Stomach (tissue), 4 donors: ENCODE results near the gene RRP9.

Source experiments
- CTCF ChIP-seq, 7 experiments: fragments of 450-650 bp in 4 of 7; fragments of 200-600 bp in 3 of 7; sonication (generic) in 3 of 7; IDR thresholded peaks; one replicate each; pipeline ENCODE4 v1.5.1; 2016 to 2019; ENCODE audit warnings: antibody characterized with exemption in 7 of 7, control low read depth in 2 of 7, mild to moderate bottlenecking in 1 of 7
- EP300 ChIP-seq: sonication (generic); formaldehyde crosslinking; IDR thresholded peaks from one replicate; pipeline ENCODE4 v1.6.1; 2017; ENCODE audit warnings: antibody characterized with exemption
- POLR2A ChIP-seq, 4 donors: fragments of 450-650 bp; IDR thresholded peaks; one replicate each; pipeline ENCODE4 v1.6.1; 2016; ENCODE audit warnings: antibody characterized with exemption in 4 of 4, control low read depth in 2 of 4, mild to moderate bottlenecking in 1 of 4, moderate library complexity in 1 of 4
- POLR2AphosphoS5 ChIP-seq, 3 donors: sonication (generic); formaldehyde crosslinking; IDR thresholded peaks; one replicate each; pipeline ENCODE4 v1.6.1; 2016; ENCODE audit warnings: antibody characterized with exemption in 3 of 3

DNA sequence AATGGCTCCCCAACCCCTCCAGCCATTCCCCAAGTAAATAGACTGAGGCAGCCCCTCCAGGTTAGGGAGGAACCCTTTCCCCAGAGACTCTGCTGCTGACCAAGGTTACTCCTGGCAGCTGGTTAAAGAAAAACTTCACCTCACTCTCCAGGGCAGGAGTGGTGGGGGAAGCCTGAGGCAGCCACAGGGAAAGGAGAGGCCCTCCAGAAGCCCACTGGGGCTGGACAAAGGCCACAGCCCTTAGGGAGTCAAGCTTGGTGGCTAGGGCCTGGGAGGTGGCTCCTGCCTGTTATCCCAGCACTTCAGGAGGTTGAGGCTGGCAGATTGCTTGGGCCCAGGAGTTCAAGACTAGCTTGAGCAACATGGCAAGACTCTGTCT is 42.6 kb upstream of the RRP9 start:
- TF ChIP-seq CTCF (IDR thresholded peaks at IDR 0.05) (no peak), POLR2A (IDR thresholded peaks at IDR 0.05) (no peak), POLR2AphosphoS5 (IDR thresholded peaks at IDR 0.05) (no peak), EP300 (no peak)
